NCI-H460 (cell line): ENCODE measurements around the gene CHD6. TPM values are rescaled to one million over a fixed set of nuclear protein-coding genes. Genes with fewer than 3 reads are reported as not detected.

ENCODE experiments used
- DNase-seq: peaks from one replicate; pipeline ENCODE4 v3.0.0-alpha.2; 2016; ENCODE audit warnings: low read depth; ENCODE audit errors: extremely low read depth
- total RNA-seq: library from RNA; depleted of rRNA; stranded (reverse); fragments of >200 nt; shearing (Covaris generic); gene quantifications from 2 replicates; pipeline ENCODE4 v1.2.3, GENCODE V29; 2014

Gene CHD6
- total RNA-seq, 1 experiment from 2014 or later, result 17.6 TPM

DNA sequence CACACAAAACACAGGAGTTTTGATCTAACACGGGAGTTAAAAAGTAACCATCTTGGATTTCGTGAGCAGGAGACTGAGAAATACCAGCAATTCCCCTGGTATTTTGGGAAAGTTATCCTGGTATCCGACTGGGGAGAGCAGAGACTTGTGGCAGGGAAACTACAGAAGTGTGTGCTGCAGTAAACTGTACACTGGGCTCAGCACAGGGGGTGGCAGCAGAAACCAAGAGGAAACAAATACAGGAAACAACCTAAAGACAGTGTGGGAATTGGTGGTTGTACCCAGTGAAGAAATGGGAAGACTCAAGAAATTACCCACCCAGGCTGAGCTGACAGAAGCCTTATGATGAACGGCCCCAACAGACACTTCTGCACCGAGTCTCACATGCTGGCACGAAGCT, 109.8 kb downstream of the CHD6 start:
- no peak for DNase-seq

DNA sequence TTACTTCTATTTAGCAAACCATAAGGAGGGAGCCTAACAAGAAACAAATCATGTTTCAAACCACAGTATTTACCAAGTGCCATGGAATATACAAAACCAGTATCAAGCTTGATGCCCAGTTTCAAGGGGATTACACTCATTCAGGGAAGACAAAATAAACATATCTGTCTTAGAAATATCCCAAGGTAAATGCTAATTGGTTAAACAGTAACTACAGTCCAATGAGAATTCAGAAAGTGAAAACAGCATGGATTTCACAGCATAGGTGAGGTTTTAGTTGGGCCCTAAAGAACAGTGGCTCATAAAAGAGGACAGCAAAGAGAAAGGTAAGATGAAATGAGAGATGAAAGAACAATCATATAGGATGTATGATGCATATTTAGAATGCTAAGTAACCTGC, 110.3 kb downstream of the CHD6 start:
- no peak for DNase-seq

- DNase-seq, result no peak
These were observed 110.7 kb downstream of the CHD6 start for GRCh38 chr20:41507436-41507835.

DNA sequence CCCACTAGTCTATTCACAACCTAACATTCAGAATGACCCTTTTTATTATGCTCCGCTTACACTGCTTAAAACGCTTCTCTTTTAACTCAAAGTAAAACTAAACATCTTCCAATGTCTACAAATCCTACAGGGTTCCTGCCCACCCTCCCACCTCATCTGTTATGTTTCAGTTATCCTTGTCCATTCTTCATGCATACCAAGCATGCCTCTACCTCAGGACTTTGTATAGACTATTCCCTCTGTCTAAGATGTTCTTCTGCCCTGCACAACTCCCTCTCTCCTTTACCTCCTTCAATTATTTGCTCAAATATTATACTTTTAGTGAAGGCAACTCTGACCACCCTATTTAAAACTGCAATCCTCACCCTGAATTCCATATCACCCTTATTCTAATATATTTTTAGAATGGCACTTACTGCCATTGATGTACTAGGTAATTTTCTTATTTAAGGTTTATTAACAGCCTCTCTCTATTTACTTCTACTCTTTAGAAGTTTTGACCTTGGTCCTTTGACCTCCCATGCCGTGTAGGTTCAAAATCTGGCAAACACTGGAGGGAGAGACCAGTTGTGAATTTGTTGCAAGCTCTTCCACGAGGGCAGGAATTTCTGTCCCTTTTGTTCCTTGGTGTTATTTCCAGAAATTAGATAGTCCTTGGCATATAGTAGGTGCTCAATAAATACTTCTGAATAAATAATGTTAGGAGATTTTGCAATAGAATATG, 111.8 kb downstream of the CHD6 start:
- DNase-seq, result no peak

- no peak for DNase-seq
These were observed 113.0 kb downstream of the CHD6 start for GRCh38 chr20:41505184-41505583.

- DNase-seq, result no peak
These were observed 116.8 kb downstream of the CHD6 start for GRCh38 chr20:41501376-41501775.

GRCh38 chr20:41499961-41500725, 118.0 kb downstream of the CHD6 start:
- no peak for DNase-seq

DNA sequence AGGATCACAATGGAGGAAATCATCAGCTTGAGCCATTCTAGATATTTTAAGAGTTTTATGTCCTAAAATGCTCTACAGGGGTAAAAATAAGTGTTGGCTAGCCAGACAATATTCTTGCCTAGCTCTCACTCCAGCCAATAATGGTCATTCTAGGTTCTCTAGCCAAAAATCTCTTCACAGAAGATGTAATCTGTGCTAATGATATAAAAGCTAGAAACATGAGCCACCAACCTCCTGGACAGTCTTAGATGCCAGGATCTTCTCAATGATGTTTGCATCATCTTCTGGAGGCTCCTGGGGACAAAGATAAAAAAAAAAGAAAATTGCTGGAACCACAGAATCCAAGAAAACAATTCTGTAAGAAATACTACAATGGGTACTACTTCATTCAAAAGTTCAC, 119.1 kb downstream of the CHD6 start:
- DNase-seq, result no peak

- no peak for DNase-seq
These were observed 120.8 kb downstream of the CHD6 start for GRCh38 chr20:41497186-41497895.

- DNase-seq, result no peak
These were observed 123.7 kb downstream of the CHD6 start for GRCh38 chr20:41494451-41494850.

- no peak for DNase-seq
These were observed 134.6 kb downstream of the CHD6 start for GRCh38 chr20:41483553-41483930.

GRCh38 chr20:41482647-41483552, 135.3 kb downstream of the CHD6 start:
- peak; percentile 37 for DNase-seq

- no peak for DNase-seq
These were observed 138.0 kb downstream of the CHD6 start for GRCh38 chr20:41480054-41480770.

- no peak for DNase-seq
These were observed 139.1 kb downstream of the CHD6 start for GRCh38 chr20:41479113-41479512.

GRCh38 chr20:41478026-41478425, 140.2 kb downstream of the CHD6 start:
- no peak for DNase-seq

- DNase-seq, result no peak
These were observed 141.7 kb downstream of the CHD6 start for GRCh38 chr20:41476446-41476845.

DNA sequence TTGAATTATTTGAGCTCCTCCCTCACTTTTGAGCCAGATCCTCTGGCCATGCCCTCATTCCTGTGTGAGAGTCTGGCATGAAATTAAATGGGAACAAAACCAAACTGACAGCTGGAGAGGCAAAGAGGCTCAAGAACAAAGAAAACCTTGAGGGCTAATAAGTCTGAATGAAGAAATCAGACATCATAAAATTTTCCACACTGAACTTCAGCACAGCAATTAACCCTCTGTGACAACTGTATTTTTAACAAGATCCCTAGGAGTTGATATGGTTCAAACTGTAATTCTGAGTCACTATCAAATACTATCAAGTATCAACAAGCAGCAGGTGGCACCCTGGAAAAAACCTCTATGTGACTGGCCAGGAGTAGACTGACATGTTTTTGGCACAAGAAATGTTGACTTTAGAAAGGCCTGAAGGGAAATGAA, 142.2 kb downstream of the CHD6 start:
- no peak for DNase-seq

- DNase-seq, result no peak
These were observed 142.7 kb downstream of the CHD6 start for GRCh38 chr20:41475503-41475902.

DNA sequence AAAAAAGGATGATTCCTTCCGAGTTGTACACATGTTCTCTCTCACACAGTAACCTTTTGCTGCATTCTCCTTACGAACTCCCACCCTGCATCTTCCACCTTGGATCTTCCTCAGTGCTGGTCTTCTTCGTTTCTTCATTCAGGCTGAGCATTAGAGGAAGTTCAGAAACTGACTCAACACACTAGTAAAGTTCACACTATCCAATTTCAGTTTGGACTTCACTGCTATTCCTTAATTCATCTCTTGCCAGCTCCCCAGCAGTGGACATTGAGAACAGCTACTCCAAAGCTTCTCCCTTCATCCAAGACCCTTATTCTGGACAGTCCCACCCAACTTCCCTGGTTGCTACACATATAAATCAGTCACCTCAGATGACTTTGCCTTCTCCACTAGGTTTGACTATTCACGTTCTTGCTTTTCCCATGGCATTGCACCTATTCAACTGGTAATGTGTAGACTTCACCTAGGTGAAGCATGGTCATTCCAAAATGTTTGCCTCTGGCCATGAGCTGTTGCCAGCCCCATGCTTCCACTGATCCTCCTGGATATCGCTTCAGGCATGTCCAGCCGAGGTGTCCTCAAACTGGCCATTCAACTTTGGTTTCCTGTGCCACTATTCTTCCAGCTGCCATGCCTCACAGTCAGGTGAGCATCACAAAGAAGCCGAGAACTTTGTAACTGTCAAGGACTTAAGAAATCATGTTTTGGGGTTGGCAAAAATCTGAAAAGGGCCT, 147.6 kb downstream of the CHD6 start:
- no peak for DNase-seq
